CD1c-positive myeloid dendritic cell (primary cell): ENCODE measurements around the gene REG1A.

Experiments used
- DNase-seq: peaks from one replicate; pipeline ENCODE4 v3.0.0-alpha.2; 2016; ENCODE audit errors: extremely low spot score

REG1A gene, protein sequence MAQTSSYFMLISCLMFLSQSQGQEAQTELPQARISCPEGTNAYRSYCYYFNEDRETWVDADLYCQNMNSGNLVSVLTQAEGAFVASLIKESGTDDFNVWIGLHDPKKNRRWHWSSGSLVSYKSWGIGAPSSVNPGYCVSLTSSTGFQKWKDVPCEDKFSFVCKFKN

DNA sequence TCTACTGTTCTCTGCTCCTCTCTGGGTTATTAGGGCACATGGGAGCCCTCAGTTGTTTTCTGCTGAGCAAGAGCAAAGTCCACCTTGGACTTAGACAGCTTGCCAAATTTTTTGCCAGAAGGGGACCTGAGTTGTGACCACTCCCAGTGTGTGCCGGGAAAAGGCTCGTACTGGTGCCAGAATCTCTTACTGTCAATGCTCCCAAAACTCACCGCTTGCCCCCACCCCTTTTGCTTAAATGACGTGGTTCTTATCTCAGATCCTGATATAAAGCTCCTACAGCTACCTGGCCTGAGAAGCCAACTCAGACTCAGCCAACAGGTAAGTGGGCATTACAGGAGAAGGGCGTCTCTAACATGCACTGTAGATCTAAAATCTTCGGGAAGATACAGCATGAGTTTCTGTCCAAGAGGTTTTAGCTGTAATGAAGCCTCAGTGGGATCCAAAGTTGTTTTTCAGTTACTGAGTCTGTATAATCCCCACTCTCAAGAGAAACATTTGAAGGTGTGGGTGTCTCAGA, at the start of gene REG1A:
REG1A (plus strand) TSS at position 295 of the 520 bp plus-strand sequence. CDS start 374 bp downstream, outside the sequence.
- no peak for DNase-seq

DNA sequence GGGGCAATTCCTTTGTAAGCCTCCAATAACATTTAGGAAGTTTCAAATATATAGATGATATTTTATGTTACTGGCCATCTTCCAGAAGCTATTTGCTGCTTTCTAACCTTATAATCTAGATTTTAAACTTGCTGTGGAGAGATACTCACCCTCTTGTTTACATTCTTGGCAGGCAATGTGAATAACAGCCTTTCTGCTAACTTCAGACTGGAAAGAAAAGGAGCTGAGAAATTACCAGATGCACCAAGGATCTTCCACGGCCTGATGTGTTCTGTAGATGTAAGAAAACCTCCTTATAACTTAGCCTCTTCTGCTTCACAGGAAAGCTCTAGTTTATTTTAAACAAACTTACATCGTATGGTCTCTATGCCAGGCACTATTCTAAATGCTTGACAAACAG, 49.2 kb upstream of the REG1A start:
- DNase-seq = no peak

DNA sequence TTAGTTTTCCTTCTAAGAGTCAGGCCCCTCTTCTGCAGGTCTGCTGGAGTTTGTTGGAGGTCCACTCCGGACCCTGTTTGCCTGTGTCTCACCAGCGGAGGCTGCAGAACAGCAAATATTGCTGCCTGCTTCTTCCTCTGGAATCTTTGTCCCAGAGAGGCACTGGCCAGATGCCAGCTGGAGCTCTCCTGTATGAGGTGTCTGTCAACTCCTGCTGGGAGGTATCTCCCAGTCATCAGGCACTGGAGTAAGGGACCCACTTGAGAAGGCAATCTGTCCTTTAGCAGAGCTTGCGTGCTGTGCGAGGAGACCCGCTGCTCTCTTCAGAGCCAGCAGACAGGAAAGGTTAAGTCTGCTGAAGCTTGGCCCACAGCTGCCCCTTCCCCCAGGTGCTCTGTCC, 37.3 kb upstream of the REG1A start:
- no peak for DNase-seq

DNA sequence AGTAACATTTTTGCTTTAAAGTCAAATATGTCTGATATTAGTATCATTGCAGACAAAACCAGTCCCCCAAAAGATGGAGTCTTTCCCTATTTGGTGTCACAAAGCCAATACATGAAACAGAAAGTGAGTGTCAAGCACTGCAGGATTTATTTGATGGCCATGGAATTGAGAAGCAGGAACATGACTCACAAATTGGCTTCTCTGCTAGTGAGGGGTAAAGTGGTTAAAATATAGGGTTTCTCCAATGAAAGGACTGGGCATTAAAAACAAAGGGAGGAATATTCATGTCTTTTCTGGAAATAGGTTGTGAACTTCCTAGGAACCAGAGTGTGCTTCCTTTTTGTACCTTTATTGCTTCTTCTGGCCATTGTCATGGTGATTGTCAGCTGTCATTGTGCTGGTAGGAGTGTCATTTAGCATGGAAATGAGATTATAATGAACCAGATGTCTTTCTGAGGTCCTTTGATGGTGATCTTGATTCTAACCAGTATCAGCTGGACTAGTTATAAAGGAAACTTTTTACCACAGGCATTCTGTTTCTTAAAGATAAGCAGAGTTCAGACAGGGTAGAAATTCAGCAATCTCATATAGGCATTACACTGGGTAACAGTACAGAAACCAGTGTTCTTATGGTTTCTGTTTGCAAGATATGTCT, 36.6 kb upstream of the REG1A start:
- DNase-seq = no peak

DNA sequence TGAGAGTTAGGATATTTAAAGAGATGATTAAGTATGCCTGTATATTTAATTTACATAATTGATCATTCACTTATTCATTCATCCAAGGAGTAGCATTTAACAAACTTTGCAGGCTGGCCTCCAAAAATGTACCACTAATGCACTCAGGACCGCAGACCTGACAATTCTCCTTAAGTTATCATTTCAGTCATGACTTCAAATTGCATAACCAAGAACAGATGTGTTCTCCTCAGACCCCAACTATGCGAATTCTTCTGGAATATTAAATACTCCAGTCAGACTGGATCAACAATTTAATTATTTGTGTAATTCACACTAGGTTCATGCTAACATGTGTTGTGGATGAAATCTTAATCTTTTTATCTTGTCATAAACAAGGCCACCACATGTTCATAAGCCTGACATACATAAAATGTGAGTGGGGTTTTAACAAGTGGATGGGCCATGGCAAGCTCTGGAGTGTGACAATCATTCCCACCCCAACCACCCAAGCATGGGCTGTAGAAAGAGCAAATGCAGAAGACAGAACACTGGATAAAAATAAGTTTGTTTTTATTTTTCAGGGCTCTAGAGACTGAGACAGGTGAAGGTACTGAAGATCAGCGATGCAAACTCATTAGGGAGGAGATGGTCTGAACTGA, 35.7 kb upstream of the REG1A start:
- DNase-seq = no peak

DNA sequence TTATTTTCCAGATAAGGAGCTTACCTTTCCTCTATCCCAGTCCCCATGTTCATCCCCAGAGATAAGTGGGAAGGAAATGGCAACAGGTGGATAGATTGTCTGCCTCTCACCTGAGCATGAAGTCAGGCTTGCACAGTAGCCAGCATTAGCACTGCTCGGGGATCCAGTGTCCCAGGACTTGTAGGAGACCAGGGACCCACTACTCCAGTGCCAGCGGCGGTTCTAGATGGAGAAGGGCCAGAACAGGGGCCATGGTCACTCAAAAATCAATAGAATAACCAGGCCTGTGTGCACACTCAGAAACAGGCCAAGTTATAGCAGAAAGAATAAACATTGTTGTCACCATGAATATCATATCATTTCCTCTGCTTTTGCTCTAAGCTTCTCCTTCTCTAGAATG, 34.9 kb upstream of the REG1A start:
- no peak for DNase-seq

DNA sequence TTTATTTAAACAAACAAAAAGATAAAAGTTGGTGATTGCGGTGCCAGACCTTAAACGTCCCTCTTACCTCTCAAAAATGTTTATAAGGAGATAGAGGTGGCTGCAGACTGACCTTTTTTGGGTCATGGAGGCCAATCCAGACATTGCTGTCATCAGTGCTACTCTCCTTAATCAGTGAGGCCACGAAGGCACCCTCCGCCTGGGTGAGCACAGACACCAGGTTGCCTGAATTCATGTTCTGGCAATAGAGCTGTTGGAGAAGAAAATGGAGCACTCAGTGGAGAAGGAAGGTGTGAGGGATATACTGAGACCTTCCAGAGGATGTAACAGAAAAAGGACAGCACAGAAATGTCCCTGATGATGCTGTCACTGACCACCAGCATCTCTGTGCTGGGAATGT, 34.0 kb upstream of the REG1A start:
- DNase-seq = no peak

DNA sequence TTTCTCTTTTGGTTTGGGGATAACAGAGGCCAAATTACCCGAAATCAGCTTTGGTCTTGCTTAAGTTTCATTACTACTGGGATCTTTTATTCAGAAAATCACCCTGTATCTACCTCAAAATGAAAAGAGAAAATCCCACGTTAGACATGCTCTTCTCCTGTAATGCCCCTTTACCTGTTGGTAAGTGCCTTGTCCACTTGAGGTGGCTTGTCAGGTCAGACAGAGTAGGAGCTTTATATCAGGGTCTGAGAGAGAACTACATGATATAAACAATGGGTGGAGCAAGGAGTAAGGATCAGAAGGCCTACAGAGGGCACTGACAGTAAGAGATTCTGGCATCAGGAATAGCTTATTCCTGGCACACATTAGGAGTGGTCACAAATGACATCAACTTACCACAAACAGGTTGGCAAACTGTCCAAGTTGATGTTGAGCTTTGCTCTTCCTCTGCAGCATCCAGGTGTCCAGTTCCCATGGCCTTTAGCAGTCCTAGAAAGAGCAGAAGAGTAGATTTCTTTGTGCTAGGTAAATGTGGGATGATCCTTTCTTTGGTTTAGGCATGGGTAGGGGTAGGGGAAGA, 32.4 kb upstream of the REG1A start, which contains the start of gene REG1B:
REG1B (minus strand) TSS at position 209 of the 580 bp plus-strand sequence. CDS start 381 bp downstream, outside the sequence.
- no peak for DNase-seq

DNA sequence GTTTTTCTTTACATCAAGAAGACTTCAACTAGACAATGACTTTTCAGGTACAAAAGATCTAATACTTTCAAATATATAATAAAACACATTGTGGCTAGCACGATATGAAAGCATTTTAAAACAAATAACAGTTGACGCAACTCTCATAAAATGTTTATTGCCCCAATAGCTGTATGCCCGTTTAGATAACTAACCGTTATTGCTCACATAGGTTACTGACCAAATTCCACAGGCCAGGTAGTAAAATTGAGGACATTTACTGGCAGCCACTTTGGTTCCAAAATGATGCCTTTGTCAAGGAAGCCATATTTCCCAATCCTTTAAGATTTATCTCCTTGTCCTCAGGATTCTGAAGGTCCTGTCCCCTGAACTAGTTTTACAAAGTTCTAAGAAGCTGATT, 29.6 kb upstream of the REG1A start:
- DNase-seq = no peak

DNA sequence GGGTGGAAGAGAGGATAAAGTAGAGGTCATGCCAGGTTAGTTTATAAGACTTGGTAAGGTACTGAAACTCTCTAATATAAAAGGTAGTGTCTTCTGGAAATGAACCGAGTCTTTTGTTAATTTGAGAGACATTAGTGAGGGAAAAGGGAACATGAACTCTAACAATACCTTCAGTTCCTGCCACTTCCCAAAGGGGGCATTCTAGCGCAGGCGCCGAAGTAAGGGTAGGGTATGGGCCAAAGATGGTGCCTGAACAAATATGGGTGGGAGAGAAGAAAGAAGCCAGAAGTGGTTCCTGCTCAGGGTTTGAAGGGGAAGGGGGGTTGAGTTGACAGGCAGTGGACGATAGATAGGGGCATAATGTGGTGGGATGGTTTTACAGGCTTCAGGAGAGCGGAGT, 22.4 kb upstream of the REG1A start:
- DNase-seq = no peak

DNA sequence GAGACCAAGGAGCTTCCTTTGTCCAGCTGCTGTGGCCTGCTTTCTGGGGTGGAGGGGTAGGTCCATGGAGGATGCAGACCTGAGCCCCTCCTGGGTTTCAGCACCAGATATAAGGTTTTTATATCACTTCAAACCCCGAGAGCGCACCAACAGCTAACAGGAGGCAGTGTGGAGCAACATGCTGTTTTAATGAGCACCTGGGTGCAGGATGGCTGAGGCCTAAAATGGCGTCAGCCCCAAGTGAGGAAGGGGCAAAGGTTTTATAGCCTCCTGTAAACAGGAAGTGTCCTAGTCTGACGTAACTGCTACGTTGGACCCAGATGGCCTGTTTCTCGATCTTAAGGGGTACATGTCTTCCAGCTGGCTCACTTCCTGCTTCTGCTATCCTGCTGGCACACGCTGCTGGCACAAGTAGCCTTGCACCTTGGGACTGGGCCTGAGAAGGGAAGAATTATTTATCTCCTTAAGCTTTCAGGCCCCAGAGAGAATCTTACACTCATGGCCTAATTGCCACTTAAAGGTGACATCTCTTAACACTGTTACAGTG, 21.1 kb upstream of the REG1A start:
- DNase-seq = no peak

DNA sequence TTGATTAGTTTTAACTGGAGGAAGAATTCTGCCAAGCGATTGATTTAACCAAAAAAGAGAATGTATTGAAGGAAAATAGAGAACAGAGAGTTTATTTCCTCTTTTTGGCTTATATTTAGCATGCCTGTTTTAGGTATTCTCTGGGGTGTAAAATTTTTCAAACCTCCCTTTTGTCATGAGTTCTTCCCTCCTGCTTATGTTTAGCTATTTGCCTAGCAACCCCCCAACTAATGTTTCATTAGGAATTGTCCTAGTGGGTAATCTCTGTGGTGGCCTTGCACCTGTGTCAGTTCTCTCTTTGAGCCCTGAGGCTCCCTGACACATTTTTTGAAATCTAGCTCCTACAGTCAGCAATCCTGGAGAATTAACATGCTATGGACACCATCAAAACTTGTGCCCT, 20.0 kb upstream of the REG1A start:
- no peak for DNase-seq

DNA sequence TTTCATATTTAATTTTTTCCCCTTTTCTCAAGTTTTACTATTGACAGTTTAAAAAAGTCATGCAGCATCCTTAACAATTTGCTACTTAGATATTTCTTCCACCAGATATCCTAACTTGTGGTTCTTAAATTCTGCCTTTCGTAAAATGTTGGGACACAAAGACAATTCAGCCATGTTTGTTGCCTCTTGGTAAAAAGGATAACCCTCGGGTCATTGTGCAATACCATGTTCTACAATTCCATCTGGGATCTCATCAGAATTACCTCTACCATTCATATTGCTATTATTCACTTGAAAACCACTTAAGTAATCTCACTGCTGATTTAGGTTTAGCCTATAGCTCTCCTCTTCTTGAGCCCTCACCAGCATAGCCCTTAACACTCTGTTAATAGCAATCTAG, 19.3 kb upstream of the REG1A start:
- no peak for DNase-seq

DNA sequence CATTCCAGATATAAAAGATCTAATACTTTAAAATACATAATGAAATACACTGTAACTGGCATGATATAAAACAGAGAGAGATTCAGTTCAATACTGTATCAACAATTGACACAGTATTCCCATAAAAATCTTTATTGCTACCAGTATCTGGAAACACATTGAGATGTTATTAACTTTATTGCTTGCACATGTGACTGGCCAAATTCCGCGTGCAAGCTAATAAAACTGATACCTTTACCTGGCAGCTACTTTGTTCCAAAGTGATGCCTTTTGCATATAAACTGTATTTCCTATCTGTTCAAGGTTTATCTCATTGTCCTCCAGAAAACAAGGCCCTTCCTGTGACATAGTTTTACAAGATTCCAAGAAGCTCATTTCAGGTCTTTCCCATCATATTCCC, 17.1 kb upstream of the REG1A start:
- DNase-seq = no peak

DNA sequence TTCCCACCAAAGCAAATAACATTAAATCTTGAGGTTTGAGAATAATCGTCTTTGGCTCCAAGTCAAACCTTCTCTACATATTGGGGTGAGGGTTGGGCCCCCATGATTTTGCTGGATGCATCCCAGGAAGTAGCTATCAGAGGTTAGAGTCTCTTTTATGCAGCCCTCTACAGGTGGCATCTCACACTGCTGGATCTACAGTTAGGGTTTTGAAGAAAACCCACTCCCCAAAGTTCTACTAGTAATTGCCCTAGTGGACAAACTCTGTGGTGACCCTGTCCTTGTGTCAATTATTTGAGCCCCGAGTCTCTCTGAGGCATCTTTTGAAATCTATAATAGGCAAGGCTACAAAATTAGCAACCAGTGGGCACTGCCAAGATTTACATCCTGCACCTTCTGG, 15.0 kb upstream of the REG1A start:
- DNase-seq = no peak

DNA sequence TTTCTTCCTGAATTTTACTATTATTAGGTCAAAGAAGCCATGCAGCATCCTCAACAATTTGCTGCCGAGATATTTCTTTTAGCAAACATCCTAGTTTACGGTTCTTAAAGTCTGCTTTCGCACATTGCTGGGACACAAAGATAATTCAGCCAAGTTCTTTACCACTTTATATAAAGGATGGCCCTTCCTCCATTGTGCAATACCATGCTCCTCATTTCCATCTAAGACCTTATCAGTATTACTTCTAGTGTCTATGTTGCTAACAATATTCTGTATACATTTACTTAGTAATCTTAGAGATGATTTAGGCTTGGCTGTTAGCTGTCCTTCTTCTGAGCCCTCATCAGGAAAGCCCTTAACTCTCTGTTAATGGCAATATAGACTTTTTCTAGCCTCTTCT, 8.0 kb upstream of the REG1A start:
- no peak for DNase-seq

DNA sequence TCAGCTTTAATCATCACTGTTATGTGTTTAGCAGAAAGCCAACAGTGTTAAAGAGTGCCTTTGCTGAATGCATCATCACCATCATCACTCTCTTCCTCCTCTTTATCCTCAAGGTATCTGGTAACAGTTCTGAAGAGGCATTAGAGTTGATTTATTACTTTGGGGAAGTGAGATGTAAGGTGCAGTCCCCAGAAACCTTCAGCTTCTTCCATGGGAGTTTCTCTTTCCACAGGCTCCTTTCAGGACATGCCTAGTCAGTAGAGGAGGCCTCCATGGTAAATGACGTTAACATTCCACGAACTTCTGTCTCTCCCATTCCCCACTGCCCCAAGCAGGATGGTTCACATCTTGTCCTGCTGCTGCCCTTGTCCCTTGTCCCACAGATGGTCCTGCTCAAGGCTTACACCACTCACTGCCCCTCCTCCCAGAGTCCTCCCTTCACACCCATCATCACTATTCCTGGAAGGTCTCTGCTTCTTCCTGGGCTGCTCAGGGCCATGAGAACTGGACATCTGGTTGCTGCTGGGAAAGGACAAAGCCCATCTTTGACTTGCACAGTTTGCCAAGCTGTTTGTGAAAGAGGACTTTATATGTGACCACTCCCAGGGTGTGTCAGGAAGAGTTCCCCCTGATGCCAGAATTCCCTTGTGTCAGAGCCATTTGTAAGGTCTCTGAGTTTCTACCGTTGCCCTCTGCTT, 5.3 kb upstream of the REG1A start:
- DNase-seq = no peak

DNA sequence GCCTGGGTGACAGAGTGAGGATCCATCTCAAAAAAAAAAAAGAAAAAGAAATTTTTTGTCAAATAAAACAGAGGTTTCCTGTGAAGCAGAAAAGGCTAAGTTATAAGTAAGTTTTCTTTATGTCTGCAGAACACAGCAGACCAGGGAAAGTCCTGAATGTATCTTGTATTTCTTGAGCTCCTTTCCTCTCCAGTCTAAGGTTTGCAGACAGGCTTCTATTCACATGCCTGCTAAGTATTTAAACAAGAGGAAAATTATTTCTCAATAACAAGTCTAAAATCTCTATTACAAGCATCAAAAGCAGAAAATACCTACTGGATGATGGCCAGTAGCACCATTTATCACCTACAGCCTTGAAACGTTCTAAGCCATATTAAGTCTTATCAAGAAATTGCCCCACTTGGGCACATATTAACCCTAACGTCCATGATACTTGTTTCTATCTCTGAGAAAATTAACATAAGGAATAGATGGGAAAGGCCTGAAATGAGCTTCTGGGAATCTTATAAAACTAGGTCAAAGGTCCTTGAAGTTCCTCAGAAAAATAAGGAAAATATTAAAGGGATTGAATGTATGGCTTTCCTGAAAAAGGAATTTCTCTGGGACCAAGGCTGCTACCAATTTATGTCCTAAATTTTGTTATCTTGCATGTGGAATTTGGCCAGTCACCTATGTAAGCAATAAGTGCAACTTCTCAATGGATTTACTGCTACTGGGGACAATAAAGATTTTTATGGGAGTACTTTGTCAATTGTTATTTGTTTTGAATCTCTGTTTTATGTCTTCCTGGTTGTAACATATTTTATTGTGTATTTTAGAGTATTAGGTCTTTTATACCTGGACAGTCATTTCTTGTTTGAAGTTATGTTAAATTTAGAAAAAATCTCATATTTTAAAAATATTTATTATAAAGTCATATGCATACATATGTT, 3.0 kb upstream of the REG1A start:
- no peak for DNase-seq

DNA sequence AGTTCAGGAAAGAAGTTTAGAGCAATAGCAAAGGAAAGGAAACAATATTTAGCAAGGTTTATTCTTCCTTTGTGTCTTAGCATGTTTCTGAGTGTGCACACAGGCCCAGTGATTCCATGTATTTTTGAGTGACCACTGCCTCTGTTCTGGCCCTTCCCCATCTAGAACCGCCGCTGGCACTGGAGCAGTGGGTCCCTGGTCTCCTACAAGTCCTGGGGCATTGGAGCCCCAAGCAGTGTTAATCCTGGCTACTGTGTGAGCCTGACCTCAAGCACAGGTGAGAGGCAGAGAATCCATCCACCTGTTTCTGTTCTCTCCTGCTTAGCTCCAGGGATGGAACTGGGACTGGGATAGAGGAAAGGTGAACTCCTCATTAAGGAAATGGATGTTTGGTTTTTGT, 2.4 kb downstream of the REG1A start:
- DNase-seq = no peak

DNA sequence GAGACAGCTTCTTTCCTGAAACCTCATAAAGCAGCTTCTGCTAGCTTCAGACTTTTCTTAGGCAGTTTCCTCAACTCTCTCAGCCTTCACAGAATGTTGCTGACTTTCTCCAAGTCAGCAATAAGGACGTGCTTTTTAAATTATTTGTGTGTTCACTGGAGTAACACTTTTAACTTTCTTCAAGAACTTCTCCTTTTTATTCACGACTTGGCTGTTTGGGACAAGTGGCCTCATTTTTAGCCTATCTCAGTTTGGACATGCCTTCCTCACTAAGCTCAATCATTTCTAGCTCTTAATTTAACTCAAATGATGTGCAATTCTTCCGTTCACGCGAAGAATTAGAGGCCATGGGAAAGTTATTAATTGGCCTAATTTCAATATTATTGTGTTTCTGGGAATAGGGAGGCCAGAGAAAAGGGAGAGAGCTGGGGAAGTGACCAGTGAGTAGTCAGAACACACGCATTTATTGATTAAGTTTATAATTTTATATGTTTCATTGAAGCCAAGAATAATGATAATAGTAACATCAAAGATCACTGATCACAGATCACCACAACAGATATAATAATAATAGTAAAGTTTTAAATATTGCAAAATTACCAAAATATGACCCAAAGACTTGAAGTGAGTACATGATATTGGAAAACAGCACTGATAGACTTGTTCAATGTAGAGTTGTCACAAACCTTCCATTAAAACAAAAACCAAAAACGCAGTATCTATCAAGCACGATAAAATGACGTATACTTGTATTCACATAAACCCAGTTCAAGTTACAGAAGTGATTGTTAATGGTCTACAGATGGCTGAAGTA, 4.8 kb downstream of the REG1A start:
- DNase-seq = no peak
